GM18517 (cell line): ENCODE measurements around the gene IRGQ.
"Not testable (repeated sequence)": the region's sequence is repeated elsewhere in the genome, so short reads cannot be mapped to it uniquely, and the experiment has no call there.

ENCODE experiments used
- ATAC-seq: cut with Tn5 transposase; IDR thresholded peaks from one replicate; pipeline ENCODE4 v1.9.1; 2021; ENCODE audit warnings: mild to moderate bottlenecking, moderate library complexity; ENCODE audit not compliant: unreplicated experiment

Gene IRGQ

DNA sequence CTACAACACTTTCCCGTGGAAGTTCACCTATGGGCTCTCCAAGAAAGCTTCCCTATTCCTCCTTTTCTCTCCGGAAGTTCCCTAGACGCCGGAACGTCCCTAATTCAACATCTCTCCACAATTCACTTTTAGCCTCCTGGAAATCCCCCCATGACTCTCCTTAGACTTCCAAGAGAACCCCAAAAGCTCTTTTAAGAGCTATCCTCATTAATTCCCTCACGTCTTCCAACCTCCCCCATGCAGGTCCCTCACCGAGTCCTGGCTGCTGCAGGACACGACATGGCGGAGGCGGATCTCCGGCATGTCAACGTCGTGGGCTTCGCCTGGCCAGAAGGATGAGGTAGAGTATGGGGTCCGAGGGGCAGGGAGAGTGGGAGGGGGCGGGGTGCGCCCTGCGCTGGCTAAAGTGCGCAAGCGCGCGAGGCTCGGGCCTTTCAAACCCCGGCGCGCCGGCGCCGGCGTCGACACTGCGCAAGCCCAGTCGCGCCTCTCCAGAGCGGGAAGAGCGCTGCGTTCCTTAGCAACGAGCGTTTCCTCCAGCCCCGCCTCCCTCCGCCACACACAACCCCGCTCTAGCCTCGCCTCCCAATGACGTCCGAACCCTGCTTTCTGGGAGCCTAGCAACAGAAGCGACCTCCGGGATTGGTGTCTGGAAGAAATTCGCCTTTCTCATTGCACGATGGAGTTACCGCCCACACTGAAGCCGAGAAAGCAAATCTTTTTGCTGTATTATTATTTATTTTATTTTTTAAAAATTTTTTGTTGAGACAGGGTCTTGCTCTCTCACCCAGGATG is 20.6 kb downstream of the IRGQ start, which contains the start of the genes PINLYP and XRCC1:
Gene PINLYP, plus strand, starts transcription at position 646 of the 795 bp plus-strand sequence. CDS start 1,391 bp downstream, outside the sequence.
Gene XRCC1, minus strand, starts transcription at position 372 of the 795 bp plus-strand sequence. Its CDS starts 69 bp downstream, at position 303.
- ATAC-seq = peak; percentile 93

DNA sequence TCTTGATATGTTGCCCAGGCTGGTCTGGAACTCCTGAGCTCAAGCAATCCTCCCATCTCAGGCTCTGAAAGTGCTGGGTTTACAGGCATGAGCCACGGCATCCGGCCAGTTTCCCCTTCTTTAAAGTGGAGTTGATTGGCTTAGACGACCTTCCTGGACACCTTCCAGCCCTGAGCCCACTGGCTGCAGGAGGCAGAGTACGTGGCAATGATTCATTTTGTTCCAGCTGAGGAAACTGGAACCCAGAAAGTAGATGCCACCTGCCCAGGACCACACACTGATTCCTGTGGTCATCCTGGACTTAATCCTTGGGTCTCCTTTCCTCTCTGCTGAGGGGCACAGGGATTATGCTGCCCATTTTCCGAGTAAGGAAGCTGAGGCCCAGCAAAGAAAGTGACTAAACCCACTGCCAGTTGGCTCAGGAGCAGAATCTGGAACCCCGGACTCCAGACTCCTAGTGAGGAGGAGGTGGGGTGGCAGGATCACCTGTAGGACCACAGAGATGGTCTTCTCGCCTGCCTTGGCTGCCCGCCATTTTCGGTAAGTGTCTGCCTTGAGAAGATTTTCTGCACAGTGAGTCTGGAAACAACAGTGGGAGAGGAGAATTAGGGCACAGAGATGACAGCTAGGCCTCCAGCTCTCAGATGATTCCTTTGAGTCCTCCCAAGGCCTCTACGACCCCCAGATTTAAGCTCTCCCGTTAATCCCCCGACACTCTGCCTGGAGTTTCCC is 21.3 kb downstream of the IRGQ start:
- no peak for ATAC-seq

DNA sequence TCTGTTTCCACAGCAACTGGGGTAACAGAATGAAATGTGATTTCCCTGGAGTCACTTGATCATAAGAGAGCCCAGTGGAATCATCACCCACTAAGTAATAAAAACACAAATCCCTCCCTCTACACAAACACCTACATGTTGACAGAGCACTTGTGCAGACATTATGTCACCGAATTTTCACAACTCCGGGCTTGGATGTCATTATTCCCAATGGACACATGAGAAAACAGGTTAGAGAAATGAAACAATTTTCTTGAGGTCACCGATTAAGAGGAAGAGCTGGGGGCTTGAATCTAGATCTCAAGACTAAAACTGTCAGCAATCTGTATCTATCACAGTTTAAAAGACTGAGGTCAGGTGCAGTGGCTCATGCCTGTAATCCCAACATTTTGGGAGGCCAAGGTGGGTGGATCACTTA is 23.8 kb downstream of the IRGQ start:
- ATAC-seq = no peak

GRCh38 chr19:43570174-43570791 is 25.7 kb downstream of the IRGQ start:
- no peak for ATAC-seq

- ATAC-seq = no peak
Measured at GRCh38 chr19:43569657-43570056, 26.3 kb downstream of the IRGQ start.

GRCh38 chr19:43564800-43565199 is 31.1 kb downstream of the IRGQ start:
- no peak for ATAC-seq

DNA sequence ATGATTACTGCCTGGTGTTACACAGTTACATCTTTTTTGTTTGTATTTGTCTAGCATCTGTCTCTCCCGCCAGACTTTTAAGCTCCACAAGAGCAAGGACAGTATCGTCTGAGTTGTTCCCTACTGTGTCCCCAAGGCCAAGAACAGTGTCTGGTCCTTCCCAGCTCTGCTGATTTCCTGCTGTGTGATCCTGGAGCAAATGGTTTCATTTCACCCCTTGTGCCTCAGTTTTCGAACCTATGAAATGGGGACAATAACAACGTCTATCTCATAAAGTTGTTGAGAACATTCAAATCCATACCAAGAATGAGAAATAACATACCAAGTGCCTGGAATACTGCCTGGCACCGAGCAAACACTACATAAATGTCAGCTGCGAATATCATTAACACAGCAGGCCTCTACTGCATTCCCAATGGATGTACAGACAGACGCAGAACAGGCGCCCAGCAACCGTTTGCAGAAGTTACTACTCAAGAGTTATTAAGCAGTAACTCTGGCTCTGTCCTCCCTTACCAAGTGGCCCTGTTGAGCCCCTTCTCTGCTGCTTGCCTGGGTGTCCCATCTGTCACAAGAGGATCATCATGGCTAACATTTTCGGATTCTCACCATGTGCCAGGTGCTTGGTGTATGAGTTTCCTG is 32.0 kb downstream of the IRGQ start:
- no peak for ATAC-seq

DNA sequence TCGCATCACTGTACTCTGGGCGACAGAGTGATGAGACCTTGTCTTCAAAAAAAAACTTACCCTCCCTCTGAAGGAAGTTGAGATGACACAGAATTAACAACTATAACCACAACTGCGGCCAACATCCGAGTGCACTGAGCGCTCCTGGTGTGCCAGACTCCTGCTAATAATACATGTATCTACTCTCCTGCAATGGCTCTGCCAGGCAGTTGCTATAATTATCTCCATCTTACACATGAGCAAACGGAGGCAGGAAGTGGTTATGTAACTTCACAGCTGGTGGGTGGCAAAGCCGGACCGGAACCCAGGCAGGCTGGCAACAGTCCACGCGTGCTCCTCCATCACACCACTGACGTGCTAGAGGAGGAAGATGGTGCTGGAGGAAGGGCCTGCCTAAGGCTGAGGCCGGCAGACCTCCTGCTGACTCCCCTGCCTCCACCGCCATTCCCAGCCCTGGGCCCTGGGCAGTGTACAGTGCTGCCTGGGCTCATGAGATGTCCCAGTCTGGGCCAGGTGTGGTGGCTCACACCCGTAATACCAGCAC is 33.2 kb downstream of the IRGQ start:
- no peak for ATAC-seq

GRCh38 chr19:43562226-43562697 is 33.7 kb downstream of the IRGQ start:
- ATAC-seq = no peak

- no peak for ATAC-seq
Measured at GRCh38 chr19:43561139-43561970, 34.6 kb downstream of the IRGQ start.

DNA sequence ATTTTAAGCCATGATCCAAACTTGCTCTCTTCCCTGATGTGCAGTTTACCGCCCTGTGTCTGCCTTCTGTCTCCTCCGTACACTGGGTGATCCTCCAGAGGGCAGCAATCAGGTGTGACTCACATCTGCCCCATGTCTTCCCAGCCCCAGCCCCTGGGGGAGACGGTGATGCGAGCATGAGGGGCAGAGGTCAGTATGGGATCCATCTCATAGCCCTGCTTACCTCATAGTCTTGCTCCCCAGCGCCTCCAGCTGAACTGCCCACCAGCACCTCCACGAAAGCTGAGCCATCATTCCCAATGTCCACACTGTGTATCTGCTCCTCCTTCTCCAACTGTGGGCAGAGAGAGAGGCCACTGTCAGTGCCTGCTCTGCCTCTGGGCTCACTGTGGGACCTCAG is 35.2 kb downstream of the IRGQ start:
- no peak for ATAC-seq

DNA sequence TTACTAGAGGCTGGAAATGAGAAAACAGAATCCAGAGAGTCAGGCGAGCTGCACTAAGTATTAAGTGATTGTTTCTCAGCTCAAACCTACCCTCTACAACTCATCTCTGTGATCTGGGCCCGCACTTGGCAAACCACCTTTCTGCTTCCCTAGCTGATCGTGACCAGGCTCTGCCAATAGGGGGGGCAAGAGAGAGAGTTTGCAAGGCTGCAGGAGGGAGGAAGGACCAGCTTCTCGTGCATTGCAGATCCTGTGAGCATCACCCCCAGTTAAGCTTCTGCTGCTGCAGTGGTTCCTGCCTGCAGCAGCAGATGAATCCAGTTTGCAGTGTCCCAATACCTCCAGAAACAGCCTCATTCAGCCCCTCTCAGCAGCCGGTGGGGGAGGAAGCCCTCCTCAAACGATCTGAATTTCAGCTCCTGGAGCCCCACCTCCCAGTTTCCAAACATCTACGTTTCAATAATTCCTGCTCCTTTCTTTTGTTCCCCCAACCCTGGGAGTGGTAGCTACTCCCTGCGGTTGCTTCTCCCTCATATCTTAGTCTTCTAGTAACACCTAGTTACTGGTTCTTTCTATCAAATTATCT is 40.7 kb downstream of the IRGQ start:
- ATAC-seq = no peak

- ATAC-seq = no peak
Measured at GRCh38 chr19:43554317-43554895, 41.5 kb downstream of the IRGQ start.

DNA sequence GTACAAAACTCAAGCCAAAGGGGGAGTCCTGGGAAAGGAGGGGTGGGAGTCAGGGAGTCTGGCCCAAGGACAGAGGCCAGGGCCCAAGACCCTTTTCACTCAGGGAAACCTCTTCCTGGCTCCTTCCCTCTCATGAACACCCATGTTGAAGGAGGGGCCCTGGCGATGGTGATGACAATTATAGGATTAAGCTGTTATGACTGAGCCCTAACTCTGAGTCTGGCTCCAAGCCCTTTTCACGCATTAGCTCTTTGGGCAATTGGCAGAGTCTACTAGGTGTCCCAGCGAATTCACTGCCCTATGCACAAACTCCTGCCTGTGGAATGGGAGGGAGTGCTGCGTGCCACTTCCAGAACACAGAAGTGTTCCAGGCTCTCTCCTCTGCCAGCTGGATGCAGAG is 42.3 kb downstream of the IRGQ start:
- no peak for ATAC-seq

DNA sequence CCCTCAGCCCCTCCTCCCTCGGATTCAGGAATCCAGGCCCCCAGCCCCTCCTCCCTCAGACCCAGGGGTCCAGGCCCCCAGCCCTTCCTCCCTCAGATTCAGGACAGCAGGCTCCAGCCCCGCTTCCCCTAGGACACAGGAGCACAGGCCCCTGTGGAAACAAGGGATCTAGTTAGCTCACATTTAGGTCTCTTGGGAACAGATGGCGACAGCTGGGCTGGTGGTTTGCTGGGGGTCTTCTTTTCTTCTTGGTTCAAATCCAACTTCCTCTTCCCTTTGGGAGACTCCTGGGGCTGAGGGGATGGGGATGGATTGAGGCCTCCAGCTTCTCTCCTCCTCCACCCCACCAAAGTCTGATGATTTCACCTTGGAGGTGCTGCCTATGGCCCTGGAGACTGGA is 43.3 kb downstream of the IRGQ start:
- no peak for ATAC-seq

- ATAC-seq = no peak
Measured at GRCh38 chr19:43552198-43552450, 43.8 kb downstream of the IRGQ start.

- no peak for ATAC-seq
Measured at GRCh38 chr19:43551399-43552197, 44.3 kb downstream of the IRGQ start.

GRCh38 chr19:43548706-43549105 is 47.2 kb downstream of the IRGQ start:
- ATAC-seq = no peak

- not testable (repeated sequence) for ATAC-seq
Measured at GRCh38 chr19:43547926-43548325, 48.0 kb downstream of the IRGQ start.
